NB4 (cell line): ENCODE results near the gene GMDS.

Experiments used
- DNase-seq: peaks from one replicate; pipeline ENCODE4 v3.0.0; 2010; ENCODE audit warnings: low read depth
- H3K4me3 ChIP-seq: one replicate; pipeline ENCODE4 v1.5.1; 2011; ENCODE audit warnings: mild to moderate bottlenecking, low read depth, low read length, moderate library complexity
- MYC ChIP-seq: IDR thresholded peaks from 2 replicates; pipeline ENCODE4 v1.6.1; 2011; ENCODE audit warnings: low read depth, low read length
- POLR2A ChIP-seq: IDR thresholded peaks from 2 replicates; pipeline ENCODE4 v1.6.1; 2011; ENCODE audit warnings: mild to moderate bottlenecking; ENCODE audit not compliant: insufficient read length; ENCODE audit errors: extremely low read depth
- TF ChIP-seq, protein P1 (sequence below): IDR thresholded peaks from one replicate; pipeline ENCODE4 v1.5.1; 2012; ENCODE audit warnings: low read depth, low read length
- TF ChIP-seq, protein P2 (sequence below): IDR thresholded peaks from 2 replicates; pipeline ENCODE4 v1.6.1; 2011; ENCODE audit warnings: low read depth, low read length

GMDS gene

GRCh38 chr6:1664329-1664728 is 581.1 kb downstream of the GMDS start:
- no peak for DNase-seq
- TF ChIP-seq, protein P1, sequence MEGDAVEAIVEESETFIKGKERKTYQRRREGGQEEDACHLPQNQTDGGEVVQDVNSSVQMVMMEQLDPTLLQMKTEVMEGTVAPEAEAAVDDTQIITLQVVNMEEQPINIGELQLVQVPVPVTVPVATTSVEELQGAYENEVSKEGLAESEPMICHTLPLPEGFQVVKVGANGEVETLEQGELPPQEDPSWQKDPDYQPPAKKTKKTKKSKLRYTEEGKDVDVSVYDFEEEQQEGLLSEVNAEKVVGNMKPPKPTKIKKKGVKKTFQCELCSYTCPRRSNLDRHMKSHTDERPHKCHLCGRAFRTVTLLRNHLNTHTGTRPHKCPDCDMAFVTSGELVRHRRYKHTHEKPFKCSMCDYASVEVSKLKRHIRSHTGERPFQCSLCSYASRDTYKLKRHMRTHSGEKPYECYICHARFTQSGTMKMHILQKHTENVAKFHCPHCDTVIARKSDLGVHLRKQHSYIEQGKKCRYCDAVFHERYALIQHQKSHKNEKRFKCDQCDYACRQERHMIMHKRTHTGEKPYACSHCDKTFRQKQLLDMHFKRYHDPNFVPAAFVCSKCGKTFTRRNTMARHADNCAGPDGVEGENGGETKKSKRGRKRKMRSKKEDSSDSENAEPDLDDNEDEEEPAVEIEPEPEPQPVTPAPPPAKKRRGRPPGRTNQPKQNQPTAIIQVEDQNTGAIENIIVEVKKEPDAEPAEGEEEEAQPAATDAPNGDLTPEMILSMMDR: no peak
- TF ChIP-seq, protein P2, sequence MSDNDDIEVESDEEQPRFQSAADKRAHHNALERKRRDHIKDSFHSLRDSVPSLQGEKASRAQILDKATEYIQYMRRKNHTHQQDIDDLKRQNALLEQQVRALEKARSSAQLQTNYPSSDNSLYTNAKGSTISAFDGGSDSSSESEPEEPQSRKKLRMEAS: no peak
- TF ChIP-seq MYC (no peak), POLR2A (no peak)
- no peak overlapping the region for H3K4me3 ChIP-seq

DNA sequence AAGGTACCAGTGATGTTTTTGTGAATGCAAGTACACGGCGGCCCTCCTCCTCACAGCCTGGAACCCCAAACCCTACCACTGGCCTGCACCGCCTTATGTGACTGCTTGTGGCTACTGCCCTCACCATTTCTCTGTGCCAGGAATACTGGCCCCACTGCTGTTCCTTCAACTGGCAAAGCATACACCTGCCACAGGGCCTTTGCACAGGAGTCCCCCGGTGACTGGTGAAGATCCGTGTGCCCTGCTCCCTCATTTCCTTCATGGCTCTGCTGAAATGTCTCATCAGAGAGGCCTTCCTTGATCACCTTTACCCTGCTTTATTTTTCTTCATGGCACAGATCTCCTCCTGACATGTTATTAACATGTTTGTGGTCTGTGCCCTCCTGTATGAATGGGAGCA is 581.9 kb downstream of the GMDS start:
- DNase-seq: no peak
- TF ChIP-seq, protein P1: no peak
- no peak for TF ChIP-seq MYC
- TF ChIP-seq, protein P2: no peak
- TF ChIP-seq POLR2A: no peak
- no peak overlapping the region for H3K4me3 ChIP-seq

- no peak overlapping the region for H3K4me3 ChIP-seq
- TF ChIP-seq POLR2A (no peak), MYC (no peak)
- TF ChIP-seq, protein P2: no peak
- TF ChIP-seq, protein P1: no peak
- no peak for DNase-seq
Measured at GRCh38 chr6:1662534-1662933, 582.9 kb downstream of the GMDS start.

DNA sequence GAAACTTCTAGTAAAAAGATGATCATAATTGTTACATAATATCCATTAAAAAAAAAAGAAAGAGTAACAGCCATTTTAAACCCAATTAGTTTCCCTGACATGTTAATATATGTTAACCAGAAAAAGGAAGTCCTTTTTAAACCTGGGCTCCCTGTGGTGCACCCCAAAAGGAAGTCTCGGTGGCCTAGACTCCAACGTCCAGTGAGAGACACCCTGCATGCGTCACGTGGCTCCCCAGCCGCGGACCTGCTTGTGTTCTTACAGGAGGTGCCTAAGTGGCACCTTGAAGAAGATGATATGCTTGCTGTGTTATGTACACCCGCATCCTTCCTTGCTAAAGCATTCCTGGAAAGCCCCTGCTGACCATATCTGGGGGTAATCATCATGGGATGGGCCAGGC is 585.6 kb downstream of the GMDS start:
- peak; percentile 42 for DNase-seq
- TF ChIP-seq POLR2A (no peak), MYC (no peak)
- TF ChIP-seq, protein P1: no peak
- TF ChIP-seq, protein P2: no peak
- H3K4me3 ChIP-seq: no peak overlapping the region

DNA sequence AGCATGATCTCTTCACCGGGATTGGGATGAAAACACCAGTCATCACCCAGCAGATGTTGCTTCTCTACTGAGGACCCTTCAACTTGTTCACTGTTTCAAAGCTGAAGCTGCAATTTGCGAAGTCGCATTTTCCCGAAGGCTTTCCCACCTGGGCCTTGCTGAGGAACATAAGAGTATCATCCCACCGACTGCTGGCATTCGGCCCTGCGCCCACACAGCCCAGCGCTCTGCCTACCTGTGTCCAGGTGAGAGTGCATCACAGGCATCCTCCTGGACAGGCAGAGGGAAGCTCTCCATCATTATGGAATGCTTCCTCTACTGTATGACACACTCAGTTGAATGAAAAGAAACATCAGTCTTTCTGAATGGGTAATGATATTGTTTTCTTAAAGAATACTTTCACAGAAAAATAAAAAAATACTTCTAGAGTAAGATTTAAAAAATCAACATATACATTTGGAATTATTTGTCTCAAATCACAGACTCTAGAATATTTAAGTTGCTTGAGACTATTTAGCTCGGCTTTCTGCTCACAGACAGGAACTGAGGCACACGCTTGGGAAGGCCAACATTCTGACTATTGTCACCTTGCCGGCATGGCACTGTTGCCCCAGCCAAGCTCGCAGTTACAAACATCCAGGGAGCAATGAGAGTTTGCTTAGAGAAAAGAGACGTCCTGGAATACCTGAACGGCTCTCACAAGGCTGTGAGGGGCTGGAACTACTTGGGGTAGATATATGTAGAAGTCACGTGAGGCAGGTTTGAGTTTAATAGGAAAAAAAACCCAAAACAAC is 587.0 kb downstream of the GMDS start:
- DNase-seq: no peak
- H3K4me3 ChIP-seq: no peak overlapping the region
- TF ChIP-seq, protein P2: no peak
- no peak for TF ChIP-seq POLR2A
- TF ChIP-seq, protein P1: no peak
- no peak for TF ChIP-seq MYC

GRCh38 chr6:1657771-1658165 is 587.6 kb downstream of the GMDS start:
- TF ChIP-seq, protein P2: no peak
- TF ChIP-seq POLR2A: no peak
- no peak overlapping the region for H3K4me3 ChIP-seq
- no peak for DNase-seq
